ENCODE results near the gene CLOCK. TPM values are rescaled to one million over a fixed set of nuclear protein-coding genes. Genes with fewer than 3 reads are reported as not detected.

The CLOCK gene
- total and polyA plus RNA-seq, 9 of the 15 experiments (the other 6 are each of a cell fraction or from before 2014, with no cell fraction given): 3.7 to 14.4 (median 9.4) TPM

- Histone ChIP-seq H4K20me1 (replicated peaks; ENCODE audit: control insufficient read depth, insufficient read depth, low read length) (peaks cover 8% of the 10 kb centered on the region; the same call in 1 of the 2 replicates), H3K9ac (ENCODE audit: insufficient read depth in 1 of 2, low read depth in 2 of 2, low read length in 2 of 2) (no peak overlapping the region), H3K9me3 (replicated peaks; ENCODE audit: control insufficient read depth, insufficient read depth, low read depth, low read length) (no peaks in the 10 kb centered on the region), H3K9me1 (ENCODE audit: control insufficient read depth, insufficient read depth, low read length) (peaks cover 3% of the 10 kb centered on the region), H2AFZ (ENCODE audit: low read depth, low read length) (no peak overlapping the region), H3K79me2 (ENCODE audit: control insufficient read depth, insufficient read depth, low read length) (peaks cover 81% of the 10 kb centered on the region), H3K4me3 (no peak overlapping the region), H3K36me3 (ENCODE audit: control insufficient read depth, insufficient read depth, low read length) (peaks cover 93% of the 10 kb centered on the region), H3K4me2 (ENCODE audit: insufficient read depth, low read length) (no peak overlapping the region), H3K27ac (ENCODE audit: extremely low read depth, low read depth, low read length) (no peak overlapping the region), H3K27me3 (ENCODE audit: control insufficient read depth in 2 of 2, insufficient read depth in 2 of 2, low read length in 2 of 2) (no peaks in the 10 kb centered on the region), H3K4me1 (replicated peaks in 1 of 2; ENCODE audit: control insufficient read depth in 2 of 2, insufficient read depth in 2 of 2, low read length in 2 of 2) (no peaks in the 10 kb centered on the region; a peak in 1 of 5 replicates)
- ChIA-PET CTCF (ENCODE audit: low intra/inter-chr PET ratio) (no interaction called here), POLR2A (interaction anchor here (1.0 to 1.4 kb wide), 3 partner anchors 10 to 13 kb away, joined by 4 to 5 read pairs (median 4); partner anchors contain the start of gene TMEM165)
- BruUV-seq (replicated peaks): no TSS peak
- FAIRE-seq (no peak), DNase-seq (ENCODE audit: extremely low read depth in 1 of 4, low spot score in 3 of 4) (peak in 1 of 4 experiments; percentile 35), ATAC-seq (peak; percentile 72)
- WGBS (ENCODE audit: insufficient coverage, low coverage, missing lambda C conversion rate): 50% methylated on average over 9 of the region's 10 CpGs
- intact Hi-C loops (cut with micrococcal nuclease): no loop called here
- in situ Hi-C loops (cut with MboI): no loop called here
- peak in 1 of 3 experiments; percentile 49 for TF ChIP-seq YY1 (IDR thresholded peaks at IDR 0.05; ENCODE audit: borderline replicate concordance in 1 of 3, control insufficient read depth in 1 of 3, extremely low read depth in 1 of 3, insufficient read depth in 3 of 3, insufficient read length in 1 of 3, insufficient replicate concordance in 2 of 3, low read depth in 1 of 3, low read length in 2 of 3)
- TF ChIP-seq BMI1 (IDR thresholded peaks at IDR 0.05; ENCODE audit: low read length): no peak
- no peak for TF ChIP-seq PRDM10 (IDR thresholded peaks at IDR 0.05; ENCODE audit: partially characterized antibody)
- TF ChIP-seq SREBF1 (IDR thresholded peaks at IDR 0.05; ENCODE audit: borderline replicate concordance, low read depth, low read length): no peak
- TF ChIP-seq ZNF785 (CRISPR knock-in tag; IDR thresholded peaks at IDR 0.05): no peak
- TF ChIP-seq MITF (IDR thresholded peaks at IDR 0.05): no peak
- TF ChIP-seq TAF7 (tag; IDR thresholded peaks at IDR 0.05): no peak
- TF ChIP-seq CCNT2 (IDR thresholded peaks at IDR 0.05; ENCODE audit: borderline replicate concordance, extremely low read depth, insufficient read length, low read depth, low read length): no peak
- TF ChIP-seq NFRKB (IDR thresholded peaks at IDR 0.05; ENCODE audit: low read depth): no peak
- no peak for TF ChIP-seq SMAD1 (IDR thresholded peaks at IDR 0.05; ENCODE audit: low read depth, low read length, partially characterized antibody)
- no peak for TF ChIP-seq SNRNP70 (optimal IDR thresholded peaks at IDR 0.05; ENCODE audit: low read depth, low read length)
- no peak for TF ChIP-seq ZNF280A (IDR thresholded peaks at IDR 0.05; ENCODE audit: low read depth, partially characterized antibody)
- no peak for TF ChIP-seq ZNF140 (CRISPR knock-in tag; IDR thresholded peaks at IDR 0.05)
Observed at GRCh38 chr4:55409468-55410171, 137.1 kb downstream of the CLOCK start.

Measured in K562 (cell line).